Neural cell (in vitro differentiated cells): Measurements from ENCODE around the gene GOLGA5.
A peak's percentile ranks its signal among the peaks of the same experiment; 100 is the strongest.

Source experiments
- CTCF ChIP-seq: fragments of 450-650 bp; IDR thresholded peaks from 2 replicates; pipeline ENCODE4 v1.5.1; 2014; ENCODE audit warnings: antibody characterized with exemption, mild to moderate bottlenecking, moderate library complexity; ENCODE audit not compliant: poor library complexity, severe bottlenecking
- SMC3 ChIP-seq: fragments of 450-650 bp; conservative IDR thresholded peaks from 2 replicates; pipeline ENCODE4 v1.6.1; 2014; ENCODE audit warnings: antibody characterized with exemption, mild to moderate bottlenecking, moderate library complexity; ENCODE audit not compliant: poor library complexity

DNA sequence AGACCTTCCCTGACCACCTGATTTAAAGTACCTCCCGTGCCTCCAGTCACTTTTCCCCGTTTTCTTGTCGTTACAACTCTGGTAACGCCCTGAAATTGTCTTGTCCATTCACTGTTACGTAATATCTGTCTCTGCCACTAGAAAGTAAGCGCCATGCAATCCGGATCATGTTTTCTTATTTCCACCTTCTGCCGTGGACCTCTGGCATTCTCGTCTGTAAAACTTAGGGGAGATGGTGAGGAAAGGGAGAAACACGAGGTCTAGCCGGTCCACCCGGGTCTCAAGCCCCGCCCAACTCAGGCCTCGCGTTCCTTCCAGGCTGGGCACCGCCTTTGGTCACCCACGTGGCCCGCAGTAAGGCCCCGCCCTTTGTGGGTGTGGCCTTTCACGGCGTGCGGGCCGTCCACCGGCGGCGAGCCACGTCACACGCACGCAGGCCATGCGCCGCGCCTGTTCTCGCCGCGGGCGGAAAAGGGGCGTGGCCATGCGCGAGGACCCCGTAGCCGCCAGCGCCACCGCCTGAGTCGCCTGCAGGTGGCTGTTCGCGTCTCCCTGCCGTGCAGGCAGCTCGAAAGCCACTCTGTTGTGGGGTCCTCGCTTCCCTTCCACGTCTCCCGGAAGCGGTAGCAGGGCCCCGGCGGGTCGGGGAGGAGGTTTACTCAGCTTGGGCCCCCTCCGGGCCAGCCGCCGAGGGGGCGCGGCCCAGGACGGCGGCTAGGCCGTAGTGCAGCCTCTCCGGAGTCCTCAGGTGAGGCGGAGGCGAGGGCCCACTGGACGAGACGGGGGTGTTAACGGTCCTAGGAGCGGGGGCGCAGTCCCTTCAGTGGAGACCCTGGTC, at the start of gene GOLGA5:
- peak; percentile 31 for TF ChIP-seq CTCF
- peak; percentile 36 for TF ChIP-seq SMC3
